Left ventricle myocardium inferior (tissue), 1 donor: ENCODE data around the gene RAP1A. TPM values are rescaled to one million over a fixed set of nuclear protein-coding genes. Genes with fewer than 3 reads are reported as not detected.

Experiments
- DNase-seq: peaks from one replicate; pipeline ENCODE4 v3.0.0-alpha.2; 2020
- H3K27ac ChIP-seq: fragments of 200-600 bp; replicated peaks from 2 replicates; pipeline ENCODE4 v1.8.0; 2021
- H3K27me3 ChIP-seq: fragments of 200-600 bp; 2 replicates; pipeline ENCODE4 v1.8.0; 2021; ENCODE audit warnings: low read depth
- H3K36me3 ChIP-seq: fragments of 200-600 bp; 2 replicates; pipeline ENCODE4 v1.8.0; 2021
- H3K4me1 ChIP-seq: fragments of 200-600 bp; 2 replicates; pipeline ENCODE4 v1.8.0; 2021
- H3K4me3 ChIP-seq: fragments of 200-600 bp; 2 replicates; pipeline ENCODE4 v1.8.0; 2021; ENCODE audit warnings: mild to moderate bottlenecking, moderate library complexity
- H3K9me3 ChIP-seq: fragments of 200-600 bp; replicated peaks from 2 replicates; pipeline ENCODE4 v1.8.0; 2021
- intact Hi-C: fragments of 100-400 bp; cut with micrococcal nuclease; formaldehyde crosslinking; loops from one replicate; pipeline ENCODE4 v1.11.0; 2022
- total RNA-seq: library from RNA; stranded (reverse); fragmentation: NEBNext Ultra II Directional; extraction: Animal tissue kit (Norgen Biotek cat#: 25700); gene quantifications from one replicate; pipeline ENCODE4 v1.2.1, GENCODE V29; 2021
- TF ChIP-seq, protein P1 (sequence below): fragments of 200-600 bp; IDR thresholded peaks from 2 replicates; pipeline ENCODE4 v1.8.0; 2021; ENCODE audit warnings: antibody characterized with exemption, mild to moderate bottlenecking, borderline replicate concordance
- donor health status: DM: no; HTN: yes; CAD: no; lungs with severe emphysema.

Gene RAP1A
- total RNA-seq, 1 donor from 2014 or later: 112 TPM

DNA sequence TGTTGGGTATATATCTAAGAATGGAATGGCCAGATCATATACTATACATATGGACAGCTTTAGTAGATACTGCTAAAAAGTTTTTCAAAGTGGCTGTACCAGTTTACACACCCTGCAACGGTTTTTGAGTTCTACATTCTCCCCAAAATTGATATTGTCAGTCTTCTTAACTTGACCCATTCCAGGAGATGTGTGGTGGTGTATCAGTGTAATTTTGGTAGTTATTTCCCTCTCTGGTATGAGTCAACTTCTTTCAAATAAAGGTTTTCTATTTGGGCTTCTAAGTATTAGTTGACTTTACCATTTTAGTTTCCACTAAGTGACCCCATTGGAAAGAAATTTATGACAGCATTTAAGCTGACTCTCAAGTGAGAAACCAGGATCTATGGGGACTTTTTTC, 90.4 kb downstream of the RAP1A start:
- intact Hi-C loops: no loop called here
- no peak overlapping the region for H3K4me3 ChIP-seq
- H3K4me1 ChIP-seq: no peaks in the 10 kb centered on the region
- H3K9me3 ChIP-seq: no peaks in the 10 kb centered on the region
- no peaks in the 10 kb centered on the region for H3K27me3 ChIP-seq
- peaks cover 73% of the 10 kb centered on the region for H3K36me3 ChIP-seq
- TF ChIP-seq, protein P1, sequence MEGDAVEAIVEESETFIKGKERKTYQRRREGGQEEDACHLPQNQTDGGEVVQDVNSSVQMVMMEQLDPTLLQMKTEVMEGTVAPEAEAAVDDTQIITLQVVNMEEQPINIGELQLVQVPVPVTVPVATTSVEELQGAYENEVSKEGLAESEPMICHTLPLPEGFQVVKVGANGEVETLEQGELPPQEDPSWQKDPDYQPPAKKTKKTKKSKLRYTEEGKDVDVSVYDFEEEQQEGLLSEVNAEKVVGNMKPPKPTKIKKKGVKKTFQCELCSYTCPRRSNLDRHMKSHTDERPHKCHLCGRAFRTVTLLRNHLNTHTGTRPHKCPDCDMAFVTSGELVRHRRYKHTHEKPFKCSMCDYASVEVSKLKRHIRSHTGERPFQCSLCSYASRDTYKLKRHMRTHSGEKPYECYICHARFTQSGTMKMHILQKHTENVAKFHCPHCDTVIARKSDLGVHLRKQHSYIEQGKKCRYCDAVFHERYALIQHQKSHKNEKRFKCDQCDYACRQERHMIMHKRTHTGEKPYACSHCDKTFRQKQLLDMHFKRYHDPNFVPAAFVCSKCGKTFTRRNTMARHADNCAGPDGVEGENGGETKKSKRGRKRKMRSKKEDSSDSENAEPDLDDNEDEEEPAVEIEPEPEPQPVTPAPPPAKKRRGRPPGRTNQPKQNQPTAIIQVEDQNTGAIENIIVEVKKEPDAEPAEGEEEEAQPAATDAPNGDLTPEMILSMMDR: no peak
- DNase-seq: no peak
- H3K27ac ChIP-seq: no peak overlapping the region

DNA sequence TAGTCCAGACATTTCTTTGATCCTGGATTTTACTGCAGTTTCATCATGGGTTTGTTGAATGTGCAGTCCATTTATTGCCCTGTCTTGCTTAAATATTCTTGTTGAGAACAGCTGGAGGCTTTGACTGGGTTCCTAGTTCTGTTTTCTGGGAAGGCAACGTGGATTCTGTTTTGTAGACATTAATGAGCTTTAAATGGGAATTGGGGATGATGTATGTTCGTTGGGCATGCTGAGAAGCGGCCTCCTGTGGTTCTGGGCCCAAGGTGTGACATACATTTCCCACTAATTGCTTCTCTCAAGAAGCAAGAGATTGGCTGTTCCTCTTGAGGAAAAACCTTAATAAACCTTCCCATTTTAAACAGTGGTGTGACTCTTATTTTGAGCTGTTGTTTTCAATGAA, 96.7 kb downstream of the RAP1A start:
- intact Hi-C loops: no loop called here
- Histone ChIP-seq H3K9me3 (no peaks in the 10 kb centered on the region), H3K4me1 (peaks cover 25% of the 10 kb centered on the region), H3K27me3 (no peaks in the 10 kb centered on the region), H3K4me3 (no peak overlapping the region), H3K27ac (no peak overlapping the region), H3K36me3 (peaks cover 18% of the 10 kb centered on the region)
- DNase-seq: no peak
- TF ChIP-seq, protein P1: no peak

DNA sequence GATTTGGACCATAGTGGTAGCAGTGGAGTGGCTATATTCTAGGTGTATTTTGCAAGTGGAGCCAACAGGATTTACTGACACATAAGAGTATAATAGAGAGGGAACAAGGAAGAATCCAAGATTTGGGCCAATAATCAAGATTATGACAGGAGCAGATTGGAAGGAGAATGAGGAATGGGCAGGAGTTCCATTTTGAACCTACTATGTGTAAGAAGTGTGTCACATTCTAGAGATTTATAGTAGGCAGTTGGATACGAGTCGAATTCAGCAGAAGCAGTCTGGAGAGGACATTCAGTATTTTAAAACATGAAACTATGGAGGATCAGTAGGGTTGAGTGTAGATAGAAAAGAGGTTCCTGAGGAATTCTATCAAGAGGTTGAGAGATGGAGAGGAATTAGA, 97.9 kb downstream of the RAP1A start:
- intact Hi-C loops: no loop called here
- H3K4me3 ChIP-seq: no peak overlapping the region
- DNase-seq: no peak
- no peaks in the 10 kb centered on the region for H3K9me3 ChIP-seq
- TF ChIP-seq, protein P1: no peak
- H3K27ac ChIP-seq: no peak overlapping the region
- peaks cover 12% of the 10 kb centered on the region for H3K36me3 ChIP-seq
- H3K4me1 ChIP-seq: peaks cover 35% of the 10 kb centered on the region
- H3K27me3 ChIP-seq: no peaks in the 10 kb centered on the region

DNA sequence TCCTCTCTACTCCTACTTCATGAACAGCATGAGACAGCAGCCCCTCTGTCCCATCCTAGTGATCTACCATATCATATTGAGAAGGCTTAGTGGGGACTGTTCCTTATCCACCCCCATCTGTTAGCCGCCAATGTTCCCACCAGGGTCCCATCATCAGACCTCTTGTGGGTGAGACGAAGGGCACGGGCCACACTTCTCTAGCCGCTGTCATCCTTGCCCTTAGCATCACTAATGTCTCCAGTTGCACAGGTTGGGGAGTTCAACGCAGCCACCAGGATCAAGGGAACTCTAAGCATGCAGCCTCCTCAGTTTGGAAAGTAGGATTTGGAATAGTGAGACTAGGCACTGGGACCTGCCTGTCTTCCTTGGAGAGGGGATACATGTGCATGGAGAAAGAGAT, 99.5 kb downstream of the RAP1A start:
- intact Hi-C loops: no loop called here
- Histone ChIP-seq H3K9me3 (no peaks in the 10 kb centered on the region), H3K4me1 (peaks cover 52% of the 10 kb centered on the region), H3K27me3 (no peaks in the 10 kb centered on the region), H3K27ac (peak overlapping the region; percentile 88), H3K4me3 (no peak overlapping the region), H3K36me3 (peaks cover 5% of the 10 kb centered on the region)
- TF ChIP-seq, protein P1: no peak
- no peak for DNase-seq

DNA sequence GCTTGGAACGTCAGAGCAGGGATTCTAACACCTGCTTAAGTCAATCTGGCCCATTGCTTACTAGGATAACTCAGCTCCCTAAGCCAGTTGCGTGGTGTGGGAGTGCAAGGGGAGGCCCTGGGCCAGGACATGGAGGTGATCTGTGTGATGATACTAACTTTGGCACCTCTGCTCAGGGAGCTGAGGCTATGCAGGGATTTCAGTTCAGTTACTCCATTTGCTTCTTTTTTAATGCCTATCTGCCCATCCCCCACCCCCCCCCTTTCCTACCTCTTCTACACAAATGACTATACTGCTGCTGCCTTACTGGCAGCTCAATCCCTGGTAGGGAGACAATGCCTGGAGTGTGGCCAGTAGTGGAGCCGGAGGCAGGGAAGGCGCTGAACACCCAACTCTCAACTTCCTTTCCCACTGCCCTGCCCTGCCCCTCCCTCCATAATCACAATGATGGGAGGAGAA, 100.1 kb downstream of the RAP1A start:
- no peak overlapping the region for H3K4me3 ChIP-seq
- no peaks in the 10 kb centered on the region for H3K9me3 ChIP-seq
- DNase-seq: peak; percentile 65
- H3K27ac ChIP-seq: peak overlapping the region; percentile 88
- intact Hi-C loops: no loop called here
- H3K36me3 ChIP-seq: peaks cover 5% of the 10 kb centered on the region
- peaks cover 56% of the 10 kb centered on the region for H3K4me1 ChIP-seq
- TF ChIP-seq, protein P1: no peak
- H3K27me3 ChIP-seq: no peaks in the 10 kb centered on the region
